HepG2 (cell line): ENCODE measurements around the gene RNF125. TPM values are rescaled to one million over a fixed set of nuclear protein-coding genes. Genes with fewer than 3 reads are reported as not detected.

Experiments
- ATF6 ChIP-seq: sonication (generic); formaldehyde crosslinking; conservative IDR thresholded peaks from 2 replicates; pipeline ENCODE4 v1.4.0; 2020; ENCODE audit warnings: missing genetic modification reagents
- ERF ChIP-seq: IDR thresholded peaks from 2 replicates; pipeline ENCODE4 v1.6.1; 2018; ENCODE audit warnings: missing biosample characterization, missing genetic modification reagents
- FOXA3 ChIP-seq: IDR thresholded peaks from 2 replicates; pipeline ENCODE4 v1.6.1; 2016; ENCODE audit warnings: missing genetic modification reagents, missing compliant biosample characterization
- FOXJ3 ChIP-seq: sonication (generic); formaldehyde crosslinking; IDR thresholded peaks from 2 replicates; pipeline ENCODE4 v1.4.0; 2020; ENCODE audit warnings: missing genetic modification reagents, mild to moderate bottlenecking, borderline replicate concordance
- GABPA ChIP-seq, 2 experiments: IDR thresholded peaks; 2 replicates each; pipeline ENCODE4 v1.6.1; 2011 to 2016; ENCODE audit warnings: low read depth in 2 of 2, low read length in 1 of 2, missing biosample characterization in 1 of 2, missing genetic modification characterization in 1 of 2
- GMEB1 ChIP-seq: sonication (generic); formaldehyde crosslinking; IDR thresholded peaks from 2 replicates; pipeline ENCODE4 v1.5.1; 2020; ENCODE audit warnings: missing genetic modification reagents, mild to moderate bottlenecking, borderline replicate concordance
- GRHL1 ChIP-seq: sonication (generic); formaldehyde crosslinking; conservative IDR thresholded peaks from 2 replicates; pipeline ENCODE4 v1.8.0; 2022; ENCODE audit warnings: missing genetic modification reagents
- GZF1 ChIP-seq: sonication (generic); formaldehyde crosslinking; IDR thresholded peaks from 2 replicates; pipeline ENCODE4 v1.5.1; 2020; ENCODE audit warnings: mild to moderate bottlenecking, missing genetic modification reagents
- HNF4A ChIP-seq: sonication (generic); formaldehyde crosslinking; IDR thresholded peaks from 2 replicates; pipeline ENCODE4 v1.4.0; 2020; ENCODE audit warnings: missing genetic modification reagents
- KAT7 ChIP-seq: IDR thresholded peaks from 2 replicates; pipeline ENCODE4 v1.6.1; 2018; ENCODE audit warnings: borderline replicate concordance, missing compliant biosample characterization
- MAF1 ChIP-seq: sonication (generic); formaldehyde crosslinking; IDR thresholded peaks from 2 replicates; pipeline ENCODE4 v1.5.0; 2020; ENCODE audit warnings: missing genetic modification reagents, borderline replicate concordance
- NONO ChIP-seq, 2 experiments: fragments of 450-650 bp in 1 of 2; sonication (generic) in 1 of 2; formaldehyde crosslinking in 1 of 2; IDR thresholded peaks in 1 of 2; conservative IDR thresholded peaks in 1 of 2; 2 replicates each; pipeline versions ENCODE4 v1.6.1 to v1.8.0; 2017 to 2022; ENCODE audit warnings: mild to moderate bottlenecking in 1 of 2, missing genetic modification reagents in 1 of 2, moderate library complexity in 1 of 2
- PBX3 ChIP-seq: sonication (generic); formaldehyde crosslinking; IDR thresholded peaks from 2 replicates; pipeline ENCODE4 v1.8.1; 2023; ENCODE audit warnings: missing genetic modification reagents, inconsistent platforms, borderline replicate concordance
- PITX1 ChIP-seq: sonication (generic); formaldehyde crosslinking; IDR thresholded peaks from 2 replicates; pipeline ENCODE4 v1.5.1; 2020; ENCODE audit warnings: mild to moderate bottlenecking, missing genetic modification reagents
- RBAK ChIP-seq: sonication (generic); formaldehyde crosslinking; IDR thresholded peaks from 2 replicates; pipeline ENCODE4 v1.5.1; 2020; ENCODE audit warnings: mild to moderate bottlenecking, missing genetic modification reagents
- RFX1 ChIP-seq: fragments of 450-650 bp; IDR thresholded peaks from 2 replicates; pipeline ENCODE4 v1.6.1; 2017
- SIN3A ChIP-seq: IDR thresholded peaks from 2 replicates; pipeline ENCODE4 v1.6.1; 2011; ENCODE audit warnings: low read depth, mild to moderate bottlenecking, control low read depth, low read length, borderline replicate concordance
- YEATS4 ChIP-seq: sonication (generic); formaldehyde crosslinking; IDR thresholded peaks from 2 replicates; pipeline ENCODE4 v1.4.0; 2020; ENCODE audit warnings: missing genetic modification reagents, borderline replicate concordance
- ZNF18 ChIP-seq: sonication (generic); formaldehyde crosslinking; IDR thresholded peaks from 2 replicates; pipeline ENCODE4 v1.8.0; 2022; ENCODE audit warnings: mild to moderate bottlenecking, missing genetic modification reagents; ENCODE audit not compliant: insufficient replicate concordance
- ZNF317 ChIP-seq: sonication (generic); formaldehyde crosslinking; IDR thresholded peaks from 2 replicates; pipeline ENCODE4 v1.5.0; 2020; ENCODE audit warnings: mild to moderate bottlenecking, missing genetic modification reagents
- ZNF660 ChIP-seq: sonication (generic); formaldehyde crosslinking; IDR thresholded peaks from 2 replicates; pipeline ENCODE4 v1.5.1; 2020; ENCODE audit warnings: mild to moderate bottlenecking, low read depth, missing genetic modification reagents, borderline replicate concordance
- polyA plus RNA-seq, 8 experiments: library from polyadenylated mRNA; depleted of rRNA in 3 of 8; stranded (reverse) in 7 of 8; unstranded in 1 of 8; fragments of >200 nt; fragmentation: Illumina TruSeq in 4 of 8; extraction: Trizol in 4 of 8; gene quantifications; 2 replicates each; pipeline versions ENCODE4 v1.2.1 to v1.2.3, GENCODE V29; 2011 to 2016; ENCODE audit warnings: low read depth in 4 of 8, missing spikeins in 1 of 8, mixed read lengths in 1 of 8; ENCODE audit not compliant: insufficient read depth in 1 of 8
- total RNA-seq, 5 experiments: library from RNA; depleted of rRNA; stranded (reverse); fragments of >200 nt; fragmentation: Illumina TruSeq; extraction: Trizol; gene quantifications; 2 replicates each; pipeline ENCODE4 v1.2.3, GENCODE V29; 2016; ENCODE audit warnings: low read depth in 1 of 5

The RNF125 gene
- total and polyA plus RNA-seq, 2 of the 13 experiments (the other 11 are each of a cell fraction or from before 2014, with no cell fraction given) = 0.58 to 1.8 TPM

- no peak; the same call in 1 of the 2 replicates for TF ChIP-seq GMEB1 (CRISPR knock-in tag)
- no peak for TF ChIP-seq NONO (IDR thresholded peaks at IDR 0.05)
- peak; percentile 78 for TF ChIP-seq NONO (CRISPR knock-in tag; conservative IDR thresholded peaks at IDR 0.05)
- peak; percentile 72 for TF ChIP-seq ZNF18
- peak; percentile 48; the same call in 1 of the 2 replicates for TF ChIP-seq KAT7 (CRISPR knock-in tag)
- no peak for TF ChIP-seq MAF1
- no peak for TF ChIP-seq SIN3A
- peak; percentile 74 for TF ChIP-seq ZNF317 (CRISPR knock-in tag)
- peak; percentile 77 for TF ChIP-seq PITX1
- TF ChIP-seq YEATS4 = peak; percentile 84; the same call in 1 of the 2 replicates
- no peak for TF ChIP-seq HNF4A
- TF ChIP-seq RBAK (CRISPR knock-in tag) = no peak
- peak; percentile 81 for TF ChIP-seq ERF (CRISPR knock-in tag)
- TF ChIP-seq FOXA3 (CRISPR knock-in tag) = peak; percentile 34; the same call in 1 of the 2 replicates
- no peak for TF ChIP-seq PBX3
- TF ChIP-seq FOXJ3 (CRISPR knock-in tag) = no peak
- TF ChIP-seq RFX1 = no peak
- no peak; the same call in 1 of the 2 replicates for TF ChIP-seq GABPA (IDR thresholded peaks at IDR 0.05; ENCODE audit: low read depth, low read length)
- TF ChIP-seq GABPA (CRISPR knock-in tag; IDR thresholded peaks at IDR 0.05; ENCODE audit: low read depth) = no peak
- TF ChIP-seq GZF1 = no peak; the same call in 1 of the 2 replicates
- TF ChIP-seq GRHL1 = no peak
- TF ChIP-seq ATF6 = no peak
- no peak for TF ChIP-seq ZNF660
Observed at GRCh38 chr18:32091724-32092421, 73.2 kb downstream of the RNF125 start, which contains the start of gene RNF138 (continued).
